Naive B cell (primary cell): ENCODE results near the gene PALLD. TPM values are rescaled to one million over a fixed set of nuclear protein-coding genes. Genes with fewer than 3 reads are reported as not detected.

Experiments
- ATAC-seq, 2 donors: fragments of 150-1000 bp; cut with Tn5 transposase; 2 replicates each; pipeline ENCODE4 v1.10.0; 2021; ENCODE audit warnings: low read depth in 2 of 2, mild to moderate bottlenecking in 2 of 2, moderate library complexity in 2 of 2
- DNase-seq: peaks from one replicate; pipeline ENCODE4 v3.0.0; 2022
- H3K27ac Mint-ChIP-seq, 6 donors: one replicate each; pipeline ENCODE4 v1.8.0; 2020 to 2022; ENCODE audit warnings: mild to moderate bottlenecking in 6 of 6, mixed read lengths in 6 of 6, moderate library complexity in 5 of 6, inconsistent platforms in 2 of 6
- H3K27me3 Mint-ChIP-seq, 3 donors: one replicate each; pipeline ENCODE4 v1.8.0; 2021 to 2022; ENCODE audit warnings: mixed read lengths in 3 of 3, mild to moderate bottlenecking in 1 of 3
- H3K36me3 Mint-ChIP-seq, 2 donors: one replicate each; pipeline ENCODE4 v1.8.0; 2020 to 2022; ENCODE audit warnings: mixed read lengths in 2 of 2, inconsistent platforms in 1 of 2, mild to moderate bottlenecking in 1 of 2
- H3K4me1 Mint-ChIP-seq, 3 donors: one replicate each; pipeline ENCODE4 v1.8.0; 2020 to 2022; ENCODE audit warnings: mixed read lengths in 3 of 3, inconsistent platforms in 1 of 3, mild to moderate bottlenecking in 1 of 3, moderate library complexity in 1 of 3
- H3K4me3 Mint-ChIP-seq, 8 donors: one replicate each; pipeline ENCODE4 v1.8.0; 2020 to 2022; ENCODE audit warnings: mild to moderate bottlenecking in 8 of 8, mixed read lengths in 8 of 8, moderate library complexity in 8 of 8, inconsistent platforms in 2 of 8
- H3K9me3 Mint-ChIP-seq, 7 donors: one replicate each; pipeline ENCODE4 v1.8.0; 2020 to 2022; ENCODE audit warnings: mixed read lengths in 7 of 7, mild to moderate bottlenecking in 5 of 7, inconsistent platforms in 2 of 7, moderate library complexity in 1 of 7
- polyA plus RNA-seq, 6 donors: library from polyadenylated mRNA; unstranded; fragments of 300-500 nt; fragmentation: Illumina TruSeq; gene quantifications; one replicate each; pipeline ENCODE4 v1.2.3, GENCODE V29; 2021; ENCODE audit warnings: low read depth in 6 of 6

Gene PALLD
- polyA plus RNA-seq, 6 donors from 2014 or later, result 0.58 to 0.83 (median 0.78) TPM; not detected in 2

- Mint-ChIP-seq H3K4me3 (no peak overlapping the region), H3K36me3 (no peaks in the 10 kb centered on the region), H3K9me3 (peaks cover 0 to 5% (median 0%) of the 10 kb centered on the region in 7 donors), H3K27me3 (peaks cover 0 to 3% (median 0%) of the 10 kb centered on the region in 3 donors), H3K4me1 (no peaks in the 10 kb centered on the region), H3K27ac (no peak overlapping the region)
- ATAC-seq (no peak), DNase-seq (no peak)
Observed at GRCh38 chr4:168758351-168758876, 261.6 kb downstream of the PALLD start.

DNA sequence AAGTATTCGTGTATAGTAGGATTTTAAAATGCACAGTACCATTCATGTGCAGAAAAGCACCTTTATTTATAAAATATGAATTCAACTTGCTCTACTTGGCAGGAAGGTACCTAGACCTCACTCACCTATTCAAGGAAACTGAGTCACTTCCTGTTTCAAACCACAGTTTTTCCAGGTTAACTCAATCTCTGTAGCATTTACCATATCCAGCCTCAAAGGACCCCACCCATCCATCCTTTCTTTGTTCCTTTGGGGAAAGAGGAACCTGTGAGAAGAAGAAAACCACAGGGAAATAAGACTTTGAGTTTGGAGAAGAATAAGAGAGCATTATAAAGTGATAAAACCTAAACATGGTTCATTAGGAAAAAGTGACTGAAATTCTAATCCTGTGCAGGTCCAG lies 262.5 kb downstream of the PALLD start:
- Mint-ChIP-seq H3K27ac (peak overlapping the region in 1 of 6 donors; percentile 58), H3K4me1 (no peaks in the 10 kb centered on the region), H3K27me3 (no peaks in the 10 kb centered on the region), H3K9me3 (peaks cover 0 to 3% (median 0%) of the 10 kb centered on the region in 7 donors), H3K36me3 (no peaks in the 10 kb centered on the region), H3K4me3 (no peak overlapping the region)
- DNase-seq, result no peak
- ATAC-seq, result no peak

DNA sequence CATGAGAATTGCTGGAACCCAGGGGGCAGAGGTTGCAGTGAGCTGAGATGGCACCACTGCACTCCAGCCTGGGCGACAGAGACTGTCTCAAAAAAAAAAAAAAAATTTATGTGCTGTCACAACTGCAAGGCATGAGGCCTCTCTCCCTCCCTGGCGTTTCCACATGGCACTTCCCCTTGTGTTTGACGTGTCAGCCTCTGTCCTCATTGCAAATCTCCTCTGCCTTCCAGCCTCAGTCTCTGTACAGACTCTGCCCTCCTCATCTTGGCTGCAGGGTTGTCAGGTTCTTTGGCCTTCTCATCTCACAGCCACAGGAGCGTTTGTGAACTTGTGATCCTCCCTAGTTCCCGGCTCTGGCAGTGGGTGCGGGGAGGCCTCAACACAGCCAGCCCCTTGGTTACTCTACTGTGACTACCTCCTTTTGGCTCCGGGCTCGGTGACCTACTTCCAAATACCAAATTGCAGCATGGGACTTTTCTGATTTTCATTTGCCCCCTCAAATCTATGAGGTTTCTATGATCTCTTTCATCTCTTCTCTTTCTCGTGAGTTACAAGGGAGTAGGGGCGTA lies 263.2 kb downstream of the PALLD start:
- ATAC-seq, result no peak
- Mint-ChIP-seq H3K4me3 (no peak overlapping the region), H3K4me1 (no peaks in the 10 kb centered on the region), H3K9me3 (peaks cover 0 to 3% (median 0%) of the 10 kb centered on the region in 7 donors), H3K27ac (no peak overlapping the region), H3K27me3 (peaks cover 0 to 5% (median 4%) of the 10 kb centered on the region in 3 donors), H3K36me3 (no peaks in the 10 kb centered on the region)
- DNase-seq, result no peak

DNA sequence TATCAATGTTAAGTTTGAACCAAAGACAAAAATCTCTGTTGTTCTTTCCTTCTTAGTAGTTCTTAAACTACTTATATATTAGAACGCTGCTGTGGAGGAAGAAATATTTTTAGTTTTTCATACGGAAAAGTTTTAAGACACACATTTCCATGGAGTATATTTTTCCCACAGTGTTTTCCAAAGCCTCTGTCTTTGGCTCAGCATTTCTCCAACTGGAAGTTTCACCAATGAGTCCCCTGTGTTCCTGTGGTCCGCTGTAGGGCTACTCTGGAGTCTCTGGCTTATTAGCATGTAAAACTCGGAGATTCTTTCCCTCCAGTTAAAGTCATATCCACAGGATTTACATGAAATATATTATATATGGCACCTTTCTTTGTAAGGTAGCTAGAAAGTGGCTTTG lies 264.2 kb downstream of the PALLD start:
- peaks cover 0 to 7% (median 5%) of the 10 kb centered on the region in 3 donors for H3K27me3 Mint-ChIP-seq

GRCh38 chr4:168765322-168765721 lies 268.5 kb downstream of the PALLD start:
- no peak overlapping the region for H3K27ac Mint-ChIP-seq
- no peak for DNase-seq
- H3K27me3 Mint-ChIP-seq, result peaks cover 7 to 15% (median 12%) of the 10 kb centered on the region in 3 donors
- no peaks in the 10 kb centered on the region for H3K36me3 Mint-ChIP-seq
- ATAC-seq, result no peak
- peaks cover 0 to 2% (median 0%) of the 10 kb centered on the region in 7 donors for H3K9me3 Mint-ChIP-seq
- no peak overlapping the region for H3K4me3 Mint-ChIP-seq
- no peaks in the 10 kb centered on the region for H3K4me1 Mint-ChIP-seq

More for the DNA sequence above, 264.2 kb downstream of the PALLD start:
- no peak for ATAC-seq
- Mint-ChIP-seq H3K27ac (no peak overlapping the region), H3K9me3 (peaks cover 0 to 3% (median 0%) of the 10 kb centered on the region in 7 donors), H3K36me3 (no peaks in the 10 kb centered on the region), H3K4me3 (no peak overlapping the region), H3K4me1 (no peaks in the 10 kb centered on the region)
- no peak for DNase-seq

GRCh38 chr4:168765726-168766125 lies 268.9 kb downstream of the PALLD start:
- Mint-ChIP-seq H3K27me3 (peaks cover 7 to 15% (median 12%) of the 10 kb centered on the region in 3 donors), H3K9me3 (peaks cover 0 to 2% (median 0%) of the 10 kb centered on the region in 7 donors), H3K36me3 (no peaks in the 10 kb centered on the region), H3K4me1 (no peaks in the 10 kb centered on the region), H3K4me3 (no peak overlapping the region), H3K27ac (no peak overlapping the region)
- DNase-seq (no peak), ATAC-seq (no peak)

DNA sequence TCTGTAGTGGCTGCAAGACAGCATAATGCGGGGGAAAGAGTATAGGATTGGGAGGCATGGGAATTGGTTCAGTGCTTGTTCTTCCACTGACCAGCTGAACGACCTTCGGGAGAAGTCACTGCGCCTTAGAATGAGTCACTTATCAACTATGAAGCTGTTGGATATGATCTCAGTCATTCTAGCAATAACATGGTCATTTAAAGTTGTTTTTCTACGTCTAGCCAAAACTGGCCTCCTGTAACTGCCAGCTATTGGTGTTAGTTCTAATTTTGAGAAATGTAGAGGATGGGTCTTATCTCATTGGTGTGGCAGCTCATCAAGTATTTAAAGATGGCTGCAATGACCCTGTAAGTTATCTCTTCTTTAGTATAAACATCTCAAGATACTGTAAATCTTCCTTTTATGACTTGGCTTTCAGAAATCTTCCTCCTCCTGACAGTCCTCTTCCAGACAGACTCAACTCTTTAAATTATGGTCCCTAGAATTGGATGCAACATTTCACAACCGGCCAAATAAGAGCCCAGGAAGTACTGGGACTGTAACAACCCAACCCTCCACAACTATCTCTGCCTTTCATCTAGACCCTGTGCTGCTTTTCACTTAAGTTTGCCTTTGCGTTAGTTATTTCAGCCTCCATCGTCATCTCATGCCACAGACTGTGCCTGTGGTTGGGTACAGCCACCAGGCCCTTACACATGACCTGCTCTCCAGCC lies 269.9 kb downstream of the PALLD start:
- Mint-ChIP-seq H3K4me1 (no peaks in the 10 kb centered on the region), H3K9me3 (peaks cover 0 to 2% (median 0%) of the 10 kb centered on the region in 7 donors), H3K27me3 (peaks cover 7 to 15% (median 12%) of the 10 kb centered on the region in 3 donors), H3K27ac (no peak overlapping the region), H3K36me3 (no peaks in the 10 kb centered on the region), H3K4me3 (no peak overlapping the region)
- ATAC-seq, result no peak
- DNase-seq, result no peak

- no peaks in the 10 kb centered on the region for H3K4me1 Mint-ChIP-seq
- no peak overlapping the region for H3K4me3 Mint-ChIP-seq
- ATAC-seq, result no peak
Observed at GRCh38 chr4:168769416-168769815, 272.6 kb downstream of the PALLD start.

DNA sequence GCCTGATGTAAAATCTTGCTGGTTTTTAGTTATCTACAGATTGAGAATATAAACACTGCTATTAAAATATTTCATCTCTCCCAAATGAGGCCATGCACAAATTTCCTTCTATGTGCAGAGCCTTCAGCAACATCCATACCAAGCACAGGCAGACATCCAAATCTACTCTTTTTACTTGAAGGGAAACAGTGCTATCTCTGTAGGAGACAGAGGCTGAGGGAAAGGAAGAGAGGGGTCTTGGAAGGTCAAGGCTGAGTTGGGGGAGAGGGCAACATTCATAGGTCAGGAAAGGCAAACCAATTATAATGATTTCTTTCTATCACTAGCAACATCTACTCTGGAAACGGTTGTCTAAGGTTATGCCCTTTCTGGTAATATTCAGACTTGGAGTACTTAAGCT lies 273.0 kb downstream of the PALLD start:
- no peaks in the 10 kb centered on the region for H3K36me3 Mint-ChIP-seq

More at GRCh38 chr4:168769416-168769815, 272.6 kb downstream of the PALLD start:
- Mint-ChIP-seq H3K27me3 (peaks cover 7 to 23% (median 18%) of the 10 kb centered on the region in 3 donors), H3K36me3 (no peaks in the 10 kb centered on the region), H3K9me3 (peaks cover 0 to 4% (median 0%) of the 10 kb centered on the region in 7 donors), H3K27ac (no peak overlapping the region)
- no peak for DNase-seq

DNA sequence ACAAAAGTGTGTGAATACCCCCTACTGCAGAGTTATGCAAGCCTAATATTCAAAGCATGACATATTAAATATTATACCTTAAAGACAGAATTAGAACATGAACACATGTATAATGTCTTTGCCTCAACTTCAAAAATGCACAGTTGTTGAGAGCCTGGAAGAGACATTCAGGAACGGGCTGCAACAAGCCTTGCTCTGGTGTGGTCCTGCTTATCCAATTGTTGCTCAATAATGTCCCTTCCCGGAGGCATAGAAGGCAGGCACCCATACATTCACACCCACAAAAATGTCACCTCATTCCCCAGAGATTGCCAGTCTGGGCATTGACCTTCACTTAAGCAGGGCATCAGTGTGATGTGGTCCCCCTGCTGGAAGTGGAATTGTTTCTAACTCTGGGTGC lies 274.4 kb downstream of the PALLD start:
- H3K27ac Mint-ChIP-seq, result no peak overlapping the region
- ATAC-seq (no peak), DNase-seq (no peak)
- peaks cover 14 to 18% (median 14%) of the 10 kb centered on the region in 3 donors for H3K27me3 Mint-ChIP-seq
- H3K4me3 Mint-ChIP-seq, result no peak overlapping the region
- H3K9me3 Mint-ChIP-seq, result peaks cover 6 to 20% (median 10%) of the 10 kb centered on the region in 7 donors
- peaks cover 0 to 6% of the 10 kb centered on the region in 2 donors for H3K36me3 Mint-ChIP-seq
- H3K4me1 Mint-ChIP-seq, result no peaks in the 10 kb centered on the region

More for the DNA sequence above, 273.0 kb downstream of the PALLD start:
- Mint-ChIP-seq H3K4me1 (no peaks in the 10 kb centered on the region), H3K4me3 (no peak overlapping the region), H3K27ac (no peak overlapping the region), H3K9me3 (peaks cover 0 to 8% (median 3%) of the 10 kb centered on the region in 7 donors), H3K27me3 (peaks cover 7 to 21% (median 15%) of the 10 kb centered on the region in 3 donors)
- DNase-seq (no peak), ATAC-seq (no peak)

DNA sequence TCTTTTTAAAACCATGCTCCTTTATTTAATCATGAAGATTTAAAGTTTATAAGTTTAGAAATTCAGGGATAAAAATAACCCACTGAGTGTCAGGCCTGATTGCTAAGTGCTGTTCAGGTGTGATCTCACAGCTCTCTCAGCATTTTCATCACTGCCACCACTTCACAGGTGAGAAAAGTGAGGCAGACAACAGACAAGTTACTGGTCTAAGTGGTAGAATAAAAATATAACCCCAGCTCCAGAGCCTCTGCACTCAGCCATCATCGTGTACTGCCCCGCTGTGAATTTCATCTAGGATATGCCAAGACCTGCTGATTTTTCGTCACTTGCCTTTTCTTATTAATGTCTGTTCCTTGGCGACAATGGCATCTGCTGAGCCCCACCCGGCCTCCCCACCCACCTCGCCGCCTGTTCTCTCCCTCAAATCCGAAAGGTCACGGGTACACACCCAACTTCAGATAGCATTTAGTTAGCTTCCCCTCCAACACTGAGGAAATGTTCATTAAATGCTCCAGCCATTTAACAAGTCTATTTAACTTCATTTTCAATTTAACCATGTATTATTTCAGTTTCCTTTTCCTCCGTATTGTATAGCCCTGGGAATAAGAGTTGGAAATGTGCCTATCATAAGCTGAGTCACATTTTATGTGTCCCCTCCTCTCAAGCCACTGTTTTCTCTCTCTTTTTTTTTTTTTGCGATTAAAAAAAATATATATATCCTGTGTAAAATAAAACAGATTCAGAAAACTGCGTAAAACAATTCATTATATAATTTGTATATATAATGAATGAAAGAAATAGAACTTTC lies 276.7 kb downstream of the PALLD start:
- Mint-ChIP-seq H3K27me3 (peaks cover 8 to 19% (median 10%) of the 10 kb centered on the region in 3 donors), H3K27ac (peak overlapping the region in 1 of 6 donors; percentile 63), H3K36me3 (peaks cover 0 to 8% of the 10 kb centered on the region in 2 donors), H3K9me3 (peaks cover 10 to 36% (median 17%) of the 10 kb centered on the region in 7 donors), H3K4me3 (no peak overlapping the region), H3K4me1 (no peaks in the 10 kb centered on the region)
- ATAC-seq (no peak), DNase-seq (no peak)

- H3K36me3 Mint-ChIP-seq, result peaks cover 0 to 8% of the 10 kb centered on the region in 2 donors
- H3K27me3 Mint-ChIP-seq, result peaks cover 8 to 25% (median 10%) of the 10 kb centered on the region in 3 donors
- H3K9me3 Mint-ChIP-seq, result peaks cover 10 to 36% (median 17%) of the 10 kb centered on the region in 7 donors
- ATAC-seq, result no peak
- DNase-seq, result no peak
- no peak overlapping the region for H3K4me3 Mint-ChIP-seq
- H3K27ac Mint-ChIP-seq, result peak overlapping the region in 1 of 6 donors; percentile 14
- no peaks in the 10 kb centered on the region for H3K4me1 Mint-ChIP-seq
Observed at GRCh38 chr4:168776382-168776781, 279.5 kb downstream of the PALLD start.
